CD1c-positive myeloid dendritic cell (primary cell): ENCODE data around the gene KRT1.

Source experiments
- DNase-seq: peaks from one replicate; pipeline ENCODE4 v3.0.0-alpha.2; 2016; ENCODE audit errors: extremely low spot score

Gene KRT1

DNA sequence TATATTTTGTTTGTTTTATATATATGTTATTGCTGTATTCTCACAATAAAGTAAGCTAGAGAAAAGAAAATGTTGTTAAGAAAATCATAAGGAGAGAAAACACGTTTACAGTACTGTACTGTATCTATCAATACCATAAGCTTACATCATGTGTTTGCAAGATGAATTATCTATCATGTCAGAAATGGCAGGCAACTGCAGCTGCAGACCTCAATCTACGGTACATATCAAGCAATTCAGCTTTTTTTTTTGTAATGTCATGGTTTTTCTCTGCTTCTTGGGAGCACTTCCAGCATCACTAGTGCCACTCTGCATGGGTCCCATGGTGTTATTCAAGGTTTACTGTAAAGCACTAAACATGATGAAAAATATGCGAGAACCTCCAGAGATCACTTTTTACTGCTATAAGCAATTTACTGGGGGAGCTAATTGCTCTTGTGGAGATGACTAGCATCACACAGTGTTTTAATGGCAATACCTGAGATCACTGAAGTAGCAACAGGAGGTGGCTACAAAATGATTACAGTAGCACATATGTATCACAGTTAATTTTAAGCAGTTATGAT, 19.2 kb downstream of the KRT1 start:
- DNase-seq = no peak

DNA sequence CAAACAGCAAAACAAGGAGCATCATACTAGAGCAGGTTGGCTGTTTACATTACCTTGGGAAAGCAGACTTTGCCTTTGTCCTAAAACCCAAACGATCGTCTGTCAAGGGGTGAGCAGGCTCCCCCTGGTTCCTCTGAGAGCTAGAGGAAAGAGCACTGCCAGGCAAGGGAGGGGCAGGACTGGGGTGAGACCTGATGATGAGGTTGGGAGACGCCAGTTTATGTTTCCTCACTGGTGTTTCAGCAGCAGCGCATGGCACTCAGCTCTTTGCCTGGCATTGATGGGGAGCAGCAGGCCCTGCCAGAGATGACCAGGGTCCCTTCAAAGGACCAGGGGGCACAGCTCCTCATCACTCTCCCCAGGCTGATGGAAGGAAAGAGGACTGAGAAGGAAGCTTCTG, 20.3 kb downstream of the KRT1 start:
- no peak for DNase-seq

DNA sequence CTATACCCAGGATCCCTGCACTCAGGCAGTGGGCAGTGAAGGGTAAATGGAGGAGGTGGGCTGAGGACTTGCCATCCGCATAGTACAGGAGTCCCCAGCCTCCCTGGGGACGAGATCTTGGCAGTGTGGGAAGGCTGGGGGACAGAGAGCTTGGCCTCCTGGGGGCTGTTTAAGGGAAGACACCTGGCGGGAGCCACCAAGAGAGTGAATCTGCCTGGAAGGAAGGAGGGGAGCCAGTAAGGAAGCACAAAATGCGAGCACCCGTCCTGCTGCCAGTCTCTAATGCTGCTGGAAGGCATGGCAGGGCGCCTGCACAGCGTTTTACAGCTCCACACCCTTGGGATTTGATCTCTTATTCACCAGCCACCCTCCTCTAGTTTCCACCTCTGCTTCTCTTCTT, 20.8 kb downstream of the KRT1 start:
- no peak for DNase-seq

DNA sequence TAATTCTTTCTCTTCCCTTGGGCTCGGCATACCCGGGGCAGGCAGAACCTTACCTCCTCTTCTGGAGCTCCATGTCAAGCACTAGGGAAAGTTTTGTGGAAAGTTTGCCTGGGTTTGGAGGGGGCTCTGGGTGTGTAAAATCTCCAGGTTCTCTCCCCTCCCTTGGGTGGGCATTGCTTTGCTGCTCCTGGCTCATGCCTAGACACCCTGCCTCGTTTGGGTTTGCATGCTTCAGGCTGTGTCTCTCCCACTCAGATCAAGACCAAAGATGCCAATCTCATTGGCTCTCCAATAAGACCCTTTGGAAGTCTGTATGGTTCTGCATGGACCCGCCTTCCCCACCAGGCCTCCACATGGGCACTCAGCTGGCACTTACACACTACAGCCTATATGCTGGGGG, 22.0 kb downstream of the KRT1 start:
- DNase-seq = no peak

DNA sequence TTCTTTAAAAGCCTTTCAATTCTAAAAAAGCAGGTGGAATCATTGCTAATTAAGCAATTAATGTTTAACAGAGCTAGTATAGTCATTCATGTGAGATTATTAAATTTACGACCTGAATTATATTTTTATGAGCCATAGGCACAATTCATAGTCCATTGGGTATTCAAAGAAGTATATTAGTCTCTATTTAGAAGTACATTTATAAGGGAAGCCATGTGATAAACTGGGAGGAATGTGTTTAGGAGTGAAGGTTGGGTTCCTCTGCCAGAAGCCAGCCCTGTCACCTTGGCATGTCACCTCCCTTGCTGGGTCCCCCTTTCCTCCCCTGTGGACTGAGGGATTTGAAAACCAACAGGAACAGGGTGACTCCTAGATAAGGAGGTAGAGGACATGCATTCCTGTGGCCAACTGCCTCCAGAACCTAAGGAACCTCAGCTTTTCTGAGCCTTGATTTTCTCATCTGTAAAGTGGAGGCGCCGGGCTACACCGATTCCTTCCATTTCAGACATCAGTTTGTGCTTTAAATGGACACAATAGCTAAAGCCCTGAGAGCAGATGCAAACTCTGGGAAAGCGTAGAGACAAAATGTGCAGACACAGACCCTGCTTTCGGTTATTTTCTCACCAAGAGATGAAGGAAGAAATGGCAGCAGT, 22.8 kb downstream of the KRT1 start:
- no peak for DNase-seq

DNA sequence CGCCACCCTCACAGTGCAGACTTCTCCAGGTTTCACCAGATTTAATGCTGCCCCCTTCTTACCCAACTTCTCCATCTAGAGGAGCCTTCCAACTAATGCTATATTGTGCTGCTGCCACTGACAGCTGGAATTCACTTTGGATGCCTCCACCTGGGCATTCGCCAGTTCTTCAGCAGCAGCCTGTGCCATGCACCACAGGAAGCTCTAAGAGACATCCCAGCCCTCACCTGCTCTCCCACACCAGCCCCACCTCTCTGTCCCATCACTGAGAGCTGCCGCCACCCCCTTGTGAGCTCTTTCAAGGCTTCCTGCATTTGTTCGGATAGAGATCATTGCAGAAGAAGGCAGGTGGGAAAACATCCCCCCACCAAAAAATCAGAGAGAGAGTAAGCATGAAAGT, 23.6 kb downstream of the KRT1 start:
- no peak for DNase-seq

DNA sequence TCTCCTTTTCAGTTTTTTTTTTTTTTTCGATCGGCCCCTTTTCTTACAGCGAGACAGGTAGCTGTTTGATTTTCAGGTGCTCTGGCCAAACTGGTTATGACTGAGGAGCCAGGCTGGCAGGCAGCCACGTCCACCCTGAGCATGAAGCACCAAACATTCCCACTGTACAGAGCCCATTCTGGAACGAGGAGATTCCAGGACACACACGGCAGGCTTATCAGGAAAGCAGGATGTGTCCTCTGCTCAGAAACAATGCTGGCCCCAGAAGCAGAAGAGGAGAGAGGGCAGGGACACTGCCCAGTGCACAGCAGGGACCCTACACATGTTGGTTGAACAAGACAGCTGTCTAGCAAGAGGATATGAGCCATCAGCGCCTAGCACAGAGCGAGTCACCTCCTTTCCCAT, 24.5 kb downstream of the KRT1 start:
- DNase-seq = no peak

DNA sequence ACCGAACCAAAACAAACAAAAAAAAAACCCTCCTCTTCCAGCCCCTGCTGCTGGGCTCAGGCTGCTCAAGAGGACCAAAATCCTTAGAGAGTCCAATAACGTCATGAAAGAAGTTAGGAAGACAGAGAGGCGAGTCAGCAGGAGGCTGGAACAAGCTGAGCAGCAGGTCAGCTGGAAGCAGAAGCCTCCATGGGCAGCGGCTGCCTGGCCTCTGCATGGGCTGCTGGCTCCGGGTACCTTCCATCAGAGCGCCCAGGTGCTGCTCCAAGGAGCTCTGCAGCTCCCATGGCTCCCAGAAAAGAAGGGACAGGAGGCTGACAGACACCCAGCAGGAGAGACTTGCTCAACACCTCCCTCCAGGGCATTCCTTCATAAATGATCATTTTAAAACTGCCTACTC, 25.0 kb downstream of the KRT1 start:
- no peak for DNase-seq

DNA sequence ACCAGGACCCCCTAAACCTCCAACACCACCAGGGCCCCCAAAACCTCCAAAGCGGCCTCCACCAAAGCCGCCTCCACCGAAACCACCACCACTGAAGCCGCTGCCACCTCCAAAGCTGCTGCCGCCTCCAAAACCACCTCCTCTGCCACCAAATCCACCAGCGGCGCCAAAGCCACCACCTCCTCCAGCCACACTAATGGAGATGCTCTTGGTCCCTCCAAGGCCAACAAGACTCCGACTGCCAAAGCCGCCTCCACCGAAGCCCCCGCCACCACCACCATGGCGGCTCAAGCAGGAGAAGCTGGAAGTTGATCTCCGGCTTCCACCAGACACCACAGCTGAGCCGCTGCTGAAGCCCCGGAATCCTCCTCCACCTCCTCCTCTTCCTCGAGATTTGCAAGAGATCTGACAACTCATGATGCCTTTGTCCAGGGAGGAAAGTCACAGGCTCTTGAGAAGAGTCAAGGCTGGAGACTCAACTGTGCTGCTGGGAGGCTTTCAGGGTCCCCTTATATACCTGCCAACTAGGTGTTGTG, 28.4 kb downstream of the KRT1 start, which contains the start of gene KRT2:
TSS of gene KRT2 (minus strand) at position 486 of the 536 bp plus-strand sequence. CDS start at position 417, 69 bp downstream.
- no peak for DNase-seq

DNA sequence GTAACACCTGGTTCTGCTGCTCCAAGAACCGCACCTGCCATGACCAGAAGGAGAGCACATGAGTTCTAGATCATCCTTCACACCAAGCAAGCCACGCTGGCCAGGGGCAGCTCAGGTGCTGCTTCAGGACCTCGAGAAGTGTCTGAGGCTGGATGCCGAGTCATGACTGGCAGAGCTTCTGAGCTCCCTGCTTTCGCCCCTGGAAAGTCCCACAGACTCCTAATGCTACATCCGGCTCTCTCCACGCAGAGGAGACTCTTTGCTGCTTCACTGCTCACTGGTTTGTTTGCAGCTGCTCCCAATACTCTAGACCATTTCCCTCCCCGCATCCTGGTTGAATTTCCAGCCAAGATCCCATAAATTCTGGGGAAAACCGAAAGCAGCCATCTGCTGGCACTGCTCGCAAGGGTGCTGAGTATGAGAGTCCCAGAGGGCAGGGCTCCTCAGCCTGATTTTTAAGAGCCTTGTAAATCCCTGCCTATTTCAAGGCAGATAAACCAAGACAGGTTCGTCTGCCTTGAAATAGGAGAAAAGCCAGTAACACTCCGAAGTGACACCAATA, 29.6 kb downstream of the KRT1 start:
- no peak for DNase-seq

DNA sequence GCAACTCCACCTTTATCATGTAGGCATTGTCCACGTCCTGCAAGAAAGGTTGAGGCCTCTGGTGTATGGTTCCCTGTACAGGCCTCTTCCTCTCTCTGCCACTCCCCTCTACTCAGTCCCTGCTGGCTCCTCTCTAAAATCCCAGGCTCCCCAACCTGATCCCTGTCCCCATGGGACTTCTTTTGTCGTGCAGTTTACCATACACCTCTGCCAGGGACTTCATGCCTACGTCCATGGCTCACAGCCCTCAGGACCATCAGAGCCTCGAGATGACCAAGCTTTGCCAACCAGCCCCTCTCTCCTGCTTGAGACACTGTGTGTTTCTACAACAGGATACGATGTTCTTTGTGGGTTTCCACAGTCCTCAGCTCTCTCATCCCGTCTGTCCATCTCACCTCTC, 31.1 kb downstream of the KRT1 start:
- DNase-seq = no peak

DNA sequence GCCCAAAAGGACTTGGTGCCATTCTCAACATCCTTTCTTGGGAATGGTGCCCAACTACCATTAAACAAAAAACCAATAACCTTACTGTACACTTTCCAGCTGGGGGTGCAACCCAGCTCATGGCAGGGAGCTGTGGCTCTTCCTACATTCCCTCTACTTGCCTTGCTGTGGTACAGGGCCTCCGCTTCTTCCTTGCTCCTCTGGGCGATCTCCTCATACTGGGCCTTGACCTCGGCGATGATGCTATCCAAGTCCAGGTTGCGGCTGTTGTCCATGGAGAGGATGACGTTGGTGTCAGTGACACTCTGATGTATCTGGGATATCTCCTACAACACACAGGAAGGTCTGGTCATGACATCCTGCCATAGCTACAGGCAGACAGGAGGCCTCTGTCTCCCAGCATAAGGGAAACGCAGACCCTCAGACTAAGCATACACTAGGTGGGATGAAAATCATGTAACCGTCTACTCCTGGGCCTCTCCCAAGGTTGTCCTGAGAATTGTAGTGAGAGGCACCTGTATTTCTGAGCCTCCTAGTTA, 32.1 kb downstream of the KRT1 start:
- no peak for DNase-seq

DNA sequence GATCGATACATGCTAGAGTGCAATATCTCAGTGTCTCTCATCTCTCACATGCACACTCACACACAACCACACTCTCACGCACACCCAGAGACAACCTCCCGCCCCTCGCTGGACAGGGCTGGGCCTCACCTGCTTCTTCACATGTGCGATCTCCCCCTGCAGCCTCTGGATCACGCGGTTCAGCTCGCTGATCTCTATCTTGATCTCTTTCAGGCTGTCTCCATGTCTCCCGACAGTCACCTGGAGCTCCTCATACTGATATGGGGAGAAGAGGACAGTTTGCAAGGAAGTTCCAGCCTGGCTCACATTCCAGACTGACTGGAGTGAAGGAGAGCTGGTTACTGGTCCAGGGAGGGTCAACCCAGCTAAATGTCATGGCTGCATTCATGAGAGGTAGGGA, 32.6 kb downstream of the KRT1 start:
- no peak for DNase-seq

DNA sequence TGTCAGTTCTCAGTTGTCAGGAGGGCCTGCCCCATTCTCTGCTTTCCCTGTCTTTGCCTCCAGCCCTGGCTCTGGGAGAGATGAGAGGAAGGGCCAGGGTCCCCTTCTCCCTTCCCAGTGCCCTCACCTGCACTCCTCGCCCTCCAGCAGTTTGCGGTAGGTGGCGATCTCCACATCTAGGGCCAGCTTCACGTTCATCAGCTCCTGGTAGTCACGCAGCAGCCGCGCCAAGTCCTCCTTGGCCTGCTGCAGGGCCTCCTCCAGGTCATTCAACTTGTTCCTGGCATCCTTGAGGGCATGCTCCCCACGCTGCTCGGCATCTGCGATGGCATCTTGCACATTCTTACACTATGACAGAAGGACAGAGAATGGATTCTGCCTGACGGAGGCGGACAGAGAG, 33.6 kb downstream of the KRT1 start:
- no peak for DNase-seq

DNA sequence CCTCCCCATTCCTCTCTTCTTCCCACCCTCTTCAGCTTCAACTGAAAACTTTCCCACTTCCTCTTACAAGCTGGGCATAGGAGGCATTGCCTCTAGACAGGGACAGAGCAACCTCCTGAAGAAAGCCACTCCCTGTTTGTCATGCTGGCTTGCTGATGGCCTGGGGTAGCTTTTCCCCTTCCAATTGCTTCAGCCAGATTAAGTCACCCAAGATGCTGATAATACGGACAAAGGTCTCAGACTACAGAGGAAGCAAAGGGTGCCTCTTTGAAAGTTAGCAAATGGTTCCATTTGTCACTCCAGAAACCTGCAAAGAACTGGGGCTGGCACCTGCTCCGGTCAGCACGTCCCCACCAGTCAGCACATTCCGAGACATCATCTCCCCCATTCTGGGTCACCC, 34.2 kb downstream of the KRT1 start:
- peak; percentile 46 for DNase-seq

DNA sequence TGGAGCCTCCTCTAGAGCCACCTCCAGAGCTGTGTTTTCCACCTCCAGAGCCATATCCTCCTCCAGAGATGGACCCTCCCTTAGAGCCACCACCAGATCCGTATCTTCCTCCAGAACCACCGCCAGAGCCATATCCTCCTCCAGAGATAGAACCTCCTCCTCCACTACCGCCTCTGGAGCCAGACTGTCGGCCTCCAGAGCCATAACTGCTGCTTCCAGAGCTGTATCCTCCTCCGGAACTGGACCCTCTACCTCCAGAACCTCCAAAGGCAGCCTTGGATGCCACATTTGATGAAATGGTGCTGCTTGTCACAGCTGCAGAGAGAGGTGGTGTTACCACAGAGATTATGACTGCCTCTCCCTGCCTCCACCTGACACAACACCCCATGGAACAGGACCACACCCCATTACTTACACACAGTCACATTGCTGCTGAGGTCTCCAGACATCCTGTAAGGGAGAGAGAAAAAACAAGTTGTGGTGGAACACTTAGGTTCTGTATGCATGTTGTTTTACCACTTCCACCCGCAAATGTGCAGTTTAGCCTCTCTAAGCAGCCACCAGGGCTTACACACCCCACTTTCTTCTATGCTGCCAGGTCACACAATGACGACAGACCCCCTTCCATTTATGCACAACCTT, 35.0 kb downstream of the KRT1 start:
- peak; percentile 17 for DNase-seq

DNA sequence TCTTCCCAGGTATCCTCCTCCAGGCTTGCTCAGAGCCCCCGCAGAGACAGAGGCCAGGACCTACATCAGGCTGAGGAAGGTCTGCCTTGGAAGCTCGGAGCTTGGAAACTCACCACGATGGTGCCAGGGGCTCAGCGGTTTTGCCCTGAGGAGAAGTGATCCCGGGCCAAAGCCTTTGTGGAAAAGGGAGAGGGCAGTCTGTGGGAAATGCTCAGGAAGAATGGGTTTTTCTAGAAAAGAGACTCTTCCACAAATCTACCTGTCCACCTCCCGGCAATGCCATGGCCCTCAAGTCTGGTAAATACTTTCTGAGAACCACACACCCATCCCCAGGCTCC, 36.2 kb downstream of the KRT1 start:
- no peak for DNase-seq

DNA sequence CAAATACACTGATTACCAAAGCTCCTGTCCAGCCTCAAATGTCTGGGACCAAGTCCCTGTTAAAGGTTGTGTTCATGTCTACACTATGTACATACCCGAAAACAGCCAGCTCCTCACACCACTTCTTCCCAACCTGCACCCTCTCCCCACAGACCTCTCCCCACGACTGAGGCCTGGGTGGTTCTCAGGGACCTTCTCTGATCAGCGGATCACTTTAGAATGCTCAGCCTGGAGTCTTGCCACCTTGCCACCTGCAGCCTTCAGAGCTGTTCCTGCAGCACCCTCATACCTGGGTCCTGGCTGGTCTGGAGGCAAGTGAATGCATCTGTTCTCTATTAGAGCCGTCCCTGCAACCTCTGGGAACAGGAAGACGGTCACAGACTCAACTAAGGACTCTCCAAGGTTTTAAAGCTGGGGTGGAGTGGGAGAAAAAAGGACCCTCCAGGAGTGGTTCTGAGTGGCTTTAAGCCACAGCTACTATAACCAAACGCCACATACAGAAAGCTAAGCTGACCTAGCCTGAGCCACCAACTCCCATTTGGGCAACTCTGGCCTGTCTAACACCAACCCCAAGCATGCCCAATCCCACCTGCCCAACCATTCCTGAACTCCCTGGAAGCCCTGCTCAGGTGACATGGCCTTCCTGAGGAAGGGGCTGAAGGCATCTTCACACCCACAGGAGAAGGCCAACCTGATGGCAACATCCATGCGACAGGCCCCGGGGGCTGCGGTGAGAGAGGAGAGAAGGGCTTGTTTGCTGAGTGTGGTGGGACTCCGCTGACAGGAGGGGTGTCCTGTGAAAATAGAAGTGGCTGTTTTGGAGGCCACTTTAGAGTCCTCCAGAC, 36.8 kb downstream of the KRT1 start:
- DNase-seq = no peak

DNA sequence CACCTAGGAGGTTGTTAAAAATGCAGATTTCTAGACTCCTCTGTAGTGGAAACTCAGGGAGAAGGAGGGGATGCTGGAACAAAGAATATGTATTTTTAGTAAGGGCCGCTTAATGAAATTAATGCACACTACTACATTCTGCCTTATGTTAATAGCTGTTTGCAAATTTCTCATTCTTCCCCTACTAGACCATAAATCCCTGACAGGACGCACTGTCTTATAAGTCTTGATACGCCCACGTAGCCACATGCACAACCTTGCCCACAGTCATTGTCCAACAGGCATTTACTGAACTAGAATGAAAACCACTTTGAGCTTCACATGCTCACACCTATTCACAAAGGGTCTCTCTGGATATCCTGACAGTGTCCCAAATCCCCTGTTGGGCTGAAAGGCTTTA, 38.7 kb downstream of the KRT1 start:
- DNase-seq = no peak

DNA sequence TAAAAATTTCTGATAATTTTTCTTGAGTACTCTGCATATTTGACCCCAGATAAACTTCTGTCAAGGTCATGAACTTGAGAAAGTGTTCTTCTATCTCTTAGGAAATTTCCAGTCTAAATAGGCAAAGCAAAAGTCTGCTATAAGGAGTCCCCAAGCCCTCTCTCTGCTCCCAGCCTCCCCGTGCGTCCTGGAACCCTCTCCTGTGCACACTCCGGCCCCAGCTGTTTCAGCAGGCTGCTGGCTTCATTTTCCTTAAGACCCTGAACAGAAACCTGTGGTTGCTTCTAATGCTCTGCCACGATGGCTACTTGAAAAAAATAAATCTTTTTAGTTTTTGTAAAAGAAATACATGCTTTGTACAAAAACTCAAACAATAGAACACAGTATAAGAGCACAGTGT, 42.9 kb downstream of the KRT1 start:
- DNase-seq = no peak

DNA sequence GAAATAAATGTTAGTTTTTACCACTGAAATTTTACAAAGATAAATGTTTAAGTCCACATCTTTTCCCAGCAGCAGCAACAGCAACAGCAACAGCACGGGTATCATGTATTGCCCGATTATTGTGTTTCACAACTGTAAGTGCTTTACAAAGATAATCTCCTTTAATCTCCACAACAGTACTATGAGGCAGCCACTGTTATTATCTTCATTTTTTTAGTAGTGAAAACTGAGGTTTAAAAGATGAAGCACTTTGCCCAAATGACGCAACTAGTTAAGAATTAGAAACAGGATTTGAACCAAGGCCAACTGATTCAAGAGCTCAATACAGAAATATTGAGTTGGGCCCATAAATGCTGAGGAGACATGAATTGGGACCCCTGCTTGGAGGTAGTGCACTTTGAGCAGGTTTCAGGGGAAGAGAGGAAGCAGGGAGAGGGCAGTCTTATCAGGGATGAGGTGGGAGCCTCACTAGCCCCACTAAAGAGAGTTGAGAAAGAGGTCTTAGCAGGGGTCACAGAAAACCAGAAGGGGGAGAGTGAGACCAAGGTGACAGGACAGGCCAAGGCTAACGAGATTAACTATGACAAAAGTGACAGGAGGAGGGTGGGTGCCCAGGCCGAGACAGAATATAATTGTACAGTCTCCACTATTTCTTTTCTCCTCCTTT, 43.5 kb downstream of the KRT1 start:
- DNase-seq = no peak
